Common myeloid progenitor, CD34-positive (primary cell): Measurements from ENCODE around the gene CD3D.
A peak's percentile ranks its signal among the peaks of the same experiment; 100 is the strongest.

ENCODE experiments used
- CTCF ChIA-PET: fragments of 350-600 bp; sonication (Branson Sonifier 250); formaldehyde crosslinking; loops from one replicate; lab custom pipeline; 2021; ENCODE audit warnings: antibody characterized with exemption; lab: Charles Lee
- POLR2A ChIA-PET: fragments of 350-600 bp; sonication (Branson Sonifier 250); formaldehyde crosslinking; loops from one replicate; lab custom pipeline; 2021; ENCODE audit warnings: antibody characterized with exemption; lab: Charles Lee
- DNase-seq, 3 donors: peaks; one replicate each; pipeline versions ENCODE4 v3.0.0 to v3.0.0-alpha.2; 2013
- H3K27ac ChIP-seq, 2 experiments: 1 replicate in 1 of 2; 2 replicates in 1 of 2; pipeline ENCODE4 v1.7.0; 2013; ENCODE audit warnings: inconsistent platforms in 2 of 2, low read length in 2 of 2, mild to moderate bottlenecking in 2 of 2, low read depth in 1 of 2, moderate library complexity in 1 of 2; ENCODE audit not compliant: severe bottlenecking in 2 of 2, insufficient read depth in 1 of 2, poor library complexity in 1 of 2
- H3K27me3 ChIP-seq, 5 experiments: replicated peaks in 2 of 5; 1 replicate in 3 of 5; 2 replicates in 2 of 5; pipeline versions ENCODE4 v1.6.1 to v1.7.0; 2013; ENCODE audit warnings: low read length in 4 of 5, mild to moderate bottlenecking in 2 of 5, moderate library complexity in 2 of 5, inconsistent platforms in 1 of 5; ENCODE audit not compliant: insufficient read depth in 5 of 5, control insufficient read depth in 4 of 5
- H3K36me3 ChIP-seq, 4 experiments: 1 replicate in 2 of 4; 2 replicates in 2 of 4; pipeline versions ENCODE4 v1.6.1 to v1.7.0; 2013; ENCODE audit warnings: low read length in 3 of 4, control low read depth in 1 of 4, mild to moderate bottlenecking in 1 of 4; ENCODE audit not compliant: control insufficient read depth in 4 of 4, insufficient read depth in 4 of 4
- H3K4me1 ChIP-seq, 4 experiments: 1 replicate in 3 of 4; 2 replicates in 1 of 4; pipeline versions ENCODE4 v1.6.1 to v1.7.1; 2013; ENCODE audit warnings: low read length in 3 of 4, mild to moderate bottlenecking in 3 of 4, control low read depth in 1 of 4, inconsistent platforms in 1 of 4, moderate library complexity in 1 of 4; ENCODE audit not compliant: control insufficient read depth in 4 of 4, insufficient read depth in 4 of 4; ENCODE audit errors: control extremely low read depth in 1 of 4
- H3K4me3 ChIP-seq, 7 experiments: 1 replicate in 4 of 7; 2 replicates in 3 of 7; pipeline versions ENCODE4 v1.5.1 to v1.7.0; 2013; ENCODE audit warnings: mild to moderate bottlenecking in 7 of 7, low read length in 6 of 7, moderate library complexity in 6 of 7, inconsistent platforms in 2 of 7, low read depth in 2 of 7, control low read depth in 1 of 7; ENCODE audit not compliant: insufficient read depth in 4 of 7, control insufficient read depth in 1 of 7; ENCODE audit errors: extremely low read depth in 1 of 7
- H3K9me3 ChIP-seq, 5 experiments: 1 replicate in 4 of 5; 2 replicates in 1 of 5; pipeline versions ENCODE4 v1.6.1 to v1.7.1; 2013; ENCODE audit warnings: low read length in 4 of 5, mild to moderate bottlenecking in 2 of 5, inconsistent platforms in 1 of 5, low read depth in 1 of 5, moderate library complexity in 1 of 5; ENCODE audit not compliant: control insufficient read depth in 4 of 5, insufficient read depth in 2 of 5; ENCODE audit errors: control extremely low read depth in 1 of 5
- WGBS: methylation state at CpG from one replicate; pipeline ENCODE4 v1.1.5; 2013; ENCODE audit not compliant: insufficient coverage; 5-methylcytosine and 5-hydroxymethylcytosine counted together

The CD3D gene

GRCh38 chr11:118341261-118341660 lies 1.2 kb downstream of the CD3D start:
- Histone ChIP-seq H3K4me1 (peaks cover 0 to 10% (median 2%) of the 10 kb centered on the region in 4 experiments), H3K27ac (no peak overlapping the region), H3K27me3 (no peaks in the 10 kb centered on the region), H3K9me3 (no peaks in the 10 kb centered on the region), H3K4me3 (no peak overlapping the region), H3K36me3 (no peaks in the 10 kb centered on the region)
- ChIA-PET CTCF (interaction anchor here (0.6 to 3.9 kb wide), 3 partner anchors 11 to 45 kb away, joined by 3 to 14 read pairs (median 6); no protein-coding TSS in a partner anchor), POLR2A (no interaction called here)
- no peak for DNase-seq
- 90% methylated on average over 3 of the region's 3 CpGs for WGBS

GRCh38 chr11:118340449-118340848 lies 2.1 kb downstream of the CD3D start:
- CTCF ChIA-PET, result interaction anchor here (1.3 to 3.9 kb wide), 2 partner anchors 12 to 44 kb away, joined by 6 to 14 read pairs; no protein-coding TSS in a partner anchor
- no peak overlapping the region for H3K27ac ChIP-seq
- H3K27me3 ChIP-seq, result no peaks in the 10 kb centered on the region
- 100% methylated on average over 3 of the region's 3 CpGs for whole genome bisulfite sequencing
- no peak for DNase-seq
- no peaks in the 10 kb centered on the region for H3K9me3 ChIP-seq
- H3K4me1 ChIP-seq, result peaks cover 0 to 10% (median 2%) of the 10 kb centered on the region in 4 experiments
- POLR2A ChIA-PET, result no interaction called here
- no peak overlapping the region for H3K4me3 ChIP-seq
- no peaks in the 10 kb centered on the region for H3K36me3 ChIP-seq

GRCh38 chr11:118339281-118339961 lies 3.1 kb downstream of the CD3D start:
- H3K4me3 ChIP-seq, result no peak overlapping the region
- peaks cover 0 to 10% (median 2%) of the 10 kb centered on the region in 4 experiments for H3K4me1 ChIP-seq
- 100% methylated on average over 3 of the region's 5 CpGs for WGBS
- no peak for DNase-seq
- H3K9me3 ChIP-seq, result no peaks in the 10 kb centered on the region
- no peaks in the 10 kb centered on the region for H3K27me3 ChIP-seq
- POLR2A ChIA-PET, result interaction anchor here (0.7 kb wide), 1 partner anchor 80 kb away, joined by 3 read pairs; no protein-coding TSS in a partner anchor
- H3K36me3 ChIP-seq, result no peaks in the 10 kb centered on the region
- CTCF ChIA-PET, result interaction anchor here (1.2 to 3.9 kb wide), 3 partner anchors 9 to 44 kb away, joined by 4 to 14 read pairs (median 7); no protein-coding TSS in a partner anchor
- H3K27ac ChIP-seq, result no peak overlapping the region

GRCh38 chr11:118338637-118339061 lies 3.9 kb downstream of the CD3D start:
- POLR2A ChIA-PET, result no interaction called here
- H3K4me1 ChIP-seq, result peaks cover 0 to 10% (median 2%) of the 10 kb centered on the region in 4 experiments
- DNase-seq, result peak in 2 of 3 donors; percentile 37 to 56
- no peaks in the 10 kb centered on the region for H3K9me3 ChIP-seq
- 71% methylated on average over 6 of the region's 7 CpGs for WGBS
- CTCF ChIA-PET, result interaction anchor here (1.2 to 3.9 kb wide), 3 partner anchors 10 to 43 kb away, joined by 4 to 14 read pairs (median 7); no protein-coding TSS in a partner anchor
- no peak overlapping the region for H3K4me3 ChIP-seq
- H3K27me3 ChIP-seq, result no peaks in the 10 kb centered on the region
- H3K27ac ChIP-seq, result no peak overlapping the region
- no peaks in the 10 kb centered on the region for H3K36me3 ChIP-seq

GRCh38 chr11:118334745-118335144 lies 7.8 kb downstream of the CD3D start:
- Histone ChIP-seq H3K36me3 (no peaks in the 10 kb centered on the region), H3K4me3 (no peak overlapping the region), H3K27me3 (no peaks in the 10 kb centered on the region), H3K27ac (no peak overlapping the region), H3K9me3 (no peaks in the 10 kb centered on the region), H3K4me1 (peaks cover 0 to 10% (median 2%) of the 10 kb centered on the region in 4 experiments)
- WGBS, result no CpG with 5 or more reads among the region's 1 CpG
- no peak for DNase-seq
- POLR2A ChIA-PET, result no interaction called here
- CTCF ChIA-PET, result interaction anchor here (1.4 kb wide), 1 partner anchor 11 kb away, joined by 3 read pairs; no protein-coding TSS in a partner anchor

- no peak for DNase-seq
- no peaks in the 10 kb centered on the region for H3K36me3 ChIP-seq
- POLR2A ChIA-PET, result no interaction called here
- H3K9me3 ChIP-seq, result no peaks in the 10 kb centered on the region
- no peak overlapping the region for H3K4me3 ChIP-seq
- CTCF ChIA-PET, result no interaction called here
- H3K27me3 ChIP-seq, result no peaks in the 10 kb centered on the region
- no peak overlapping the region for H3K27ac ChIP-seq
- H3K4me1 ChIP-seq, result no peaks in the 10 kb centered on the region
These were observed 13.8 kb downstream of the CD3D start for GRCh38 chr11:118328745-118329144.

- H3K27me3 ChIP-seq, result no peaks in the 10 kb centered on the region
- H3K4me3 ChIP-seq, result no peak overlapping the region
- DNase-seq, result no peak
- H3K9me3 ChIP-seq, result no peaks in the 10 kb centered on the region
- CTCF ChIA-PET, result interaction anchor here (0.9 kb wide), 1 partner anchor 20 kb away, joined by 3 read pairs; no protein-coding TSS in a partner anchor
- H3K27ac ChIP-seq, result no peak overlapping the region
- POLR2A ChIA-PET, result no interaction called here
- H3K4me1 ChIP-seq, result peaks cover 0 to 16% (median 0%) of the 10 kb centered on the region in 4 experiments
- H3K36me3 ChIP-seq, result no peaks in the 10 kb centered on the region
These were observed 17.2 kb downstream of the CD3D start for GRCh38 chr11:118325283-118325682.
